Hepatocyte (in vitro differentiated cells): ENCODE measurements around the gene STEAP3.

Source experiments
- CTCF ChIP-seq: fragments of 200-600 bp; sonication (generic); IDR thresholded peaks from 2 replicates; pipeline ENCODE4 v1.5.1; 2016; ENCODE audit warnings: antibody characterized with exemption, mild to moderate bottlenecking; ENCODE audit not compliant: poor library complexity
- EZH2 ChIP-seq: fragments of 200-600 bp; sonication (generic); IDR thresholded peaks from 2 replicates; pipeline ENCODE4 v1.6.1; 2016; ENCODE audit warnings: antibody characterized with exemption, mild to moderate bottlenecking, borderline replicate concordance

DNA sequence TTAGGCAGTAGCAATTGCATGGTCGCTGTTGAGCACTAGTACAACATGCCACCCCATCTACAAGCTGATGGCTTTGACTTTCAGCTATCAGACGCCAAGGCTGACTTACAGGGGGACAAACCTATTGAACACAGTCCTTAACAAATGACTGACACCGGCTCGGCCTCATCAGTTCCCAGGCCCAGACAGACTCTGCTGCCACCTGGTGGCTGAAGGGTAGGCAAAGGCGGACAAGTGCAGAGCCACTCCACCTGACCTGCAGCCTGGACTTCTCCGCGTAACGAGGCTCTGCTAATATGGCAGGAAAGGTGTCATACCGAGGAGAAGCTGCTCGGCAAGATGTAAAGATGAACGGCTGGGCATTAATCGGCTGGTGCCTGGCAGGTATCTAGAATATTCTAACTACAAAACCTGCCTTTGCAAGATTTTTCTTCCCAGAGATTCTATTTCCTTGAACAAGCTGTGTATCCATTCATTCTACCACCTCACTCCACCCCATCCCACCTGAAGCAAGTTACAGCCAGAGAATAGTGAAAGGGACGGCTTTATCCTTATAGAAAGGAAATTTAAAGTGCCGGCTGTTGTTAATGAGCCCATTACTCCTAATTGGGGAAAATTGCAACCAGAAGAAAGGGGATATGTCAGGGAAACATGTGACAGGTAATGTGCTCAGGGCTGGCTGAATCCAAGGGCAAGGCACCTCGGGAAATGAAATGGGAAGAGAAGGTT, 67.4 kb downstream of the STEAP3 start:
- TF ChIP-seq CTCF (peak; percentile 94), EZH2 (no peak)
